PC-3 (cell line): ENCODE data around the gene EYS. TPM values are rescaled to one million over a fixed set of nuclear protein-coding genes. Genes with fewer than 3 reads are reported as not detected.

Source experiments
- ATAC-seq: fragments of 200-7000 bp; cut with Tn5 transposase; 2 replicates; pipeline ENCODE4 v1.9.1; 2020; ENCODE audit warnings: mild to moderate bottlenecking, moderate library complexity
- BruUV-seq: library from RNA; stranded (reverse); fragments of 400-500 nt; replicated peaks from 2 replicates; lab custom pipeline; 2021; lab: Mats Ljungman, UMichigan
- CTCF ChIA-PET: fragments of 300-600 bp; sonication (Branson Sonifier 250); formaldehyde crosslinking; loops from one replicate; lab custom pipeline; 2022; ENCODE audit warnings: antibody characterized with exemption; lab: Charles Lee
- POLR2A ChIA-PET: fragments of 300-600 bp; sonication (Branson Sonifier 250); formaldehyde crosslinking; loops from one replicate; lab custom pipeline; 2022; ENCODE audit warnings: antibody characterized with exemption; ENCODE audit not compliant: unreplicated experiment; lab: Charles Lee
- DNase-seq: peaks from one replicate; pipeline ENCODE4 v3.0.0-alpha.2; 2015
- H2AFZ ChIP-seq: fragments of 300-600 bp; sonication (generic); 2 replicates; pipeline ENCODE4 v1.6.0; 2016; ENCODE audit warnings: antibody characterized with exemption, low read length
- H3F3A ChIP-seq: fragments of 300-600 bp; sonication (generic); one replicate; pipeline ENCODE4 v1.6.0; 2017; ENCODE audit warnings: antibody characterized with exemption, low read length, control low read depth, mild to moderate bottlenecking; ENCODE audit not compliant: unreplicated experiment
- H3K27ac ChIP-seq: fragments of 300-600 bp; sonication (generic); 2 replicates; pipeline ENCODE4 v1.5.1; 2016; ENCODE audit warnings: mild to moderate bottlenecking, low read length
- H3K27me3 ChIP-seq: fragments of 300-600 bp; sonication (generic); 2 replicates; pipeline ENCODE4 v1.6.1; 2016; ENCODE audit warnings: low read length, mixed read lengths
- H3K36me3 ChIP-seq: fragments of 300-600 bp; sonication (generic); 2 replicates; pipeline ENCODE4 v1.6.1; 2016; ENCODE audit warnings: low read depth, mixed run types, low read length, mixed read lengths
- H3K4me1 ChIP-seq: fragments of 300-600 bp; sonication (generic); 2 replicates; pipeline ENCODE4 v1.5.1; 2016; ENCODE audit warnings: low read length; ENCODE audit not compliant: insufficient read depth
- H3K4me2 ChIP-seq: fragments of 300-600 bp; sonication (generic); 2 replicates; pipeline ENCODE4 v1.6.0; 2016; ENCODE audit warnings: low read length
- H3K4me3 ChIP-seq: fragments of 300-600 bp; sonication (generic); 2 replicates; pipeline ENCODE4 v1.5.1; 2016; ENCODE audit warnings: mild to moderate bottlenecking, low read length, mixed read lengths
- H3K79me2 ChIP-seq: fragments of 300-600 bp; sonication (generic); 2 replicates; pipeline ENCODE4 v1.6.1; 2017; ENCODE audit warnings: low read length, mixed read lengths
- H3K9ac ChIP-seq: fragments of 300-600 bp; sonication (generic); 2 replicates; pipeline ENCODE4 v1.6.0; 2016; ENCODE audit warnings: mild to moderate bottlenecking, low read length
- H3K9me2 ChIP-seq: fragments of 300-600 bp; sonication (generic); replicated peaks from 2 replicates; pipeline ENCODE4 v1.6.1; 2016; ENCODE audit warnings: mixed run types, low read length, mixed read lengths
- H3K9me3 ChIP-seq: fragments of 300-600 bp; sonication (generic); 2 replicates; pipeline ENCODE4 v1.6.1; 2016; ENCODE audit warnings: low read length, mixed read lengths
- H4K20me1 ChIP-seq: fragments of 300-600 bp; sonication (generic); 2 replicates; pipeline ENCODE4 v1.6.1; 2016; ENCODE audit warnings: low read length, mixed read lengths
- CTCF ChIP-seq: fragments of 300-600 bp; sonication (generic); conservative IDR thresholded peaks from 2 replicates; pipeline ENCODE4 v1.5.1; 2017; ENCODE audit warnings: antibody characterized with exemption, low read depth, mild to moderate bottlenecking, low read length
- EZH2 ChIP-seq: fragments of 300-600 bp; sonication (generic); IDR thresholded peaks from one replicate; pipeline ENCODE4 v1.6.1; 2017; ENCODE audit warnings: antibody characterized with exemption, mild to moderate bottlenecking, low read length; ENCODE audit not compliant: unreplicated experiment
- EZH2phosphoT487 ChIP-seq: fragments of 300-600 bp; sonication (generic); IDR thresholded peaks from 2 replicates; pipeline ENCODE4 v1.6.1; 2018; ENCODE audit warnings: mild to moderate bottlenecking, antibody characterized with exemption, low read length, borderline replicate concordance
- intact Hi-C: fragments of 100-400 bp; cut with micrococcal nuclease; formaldehyde crosslinking; loops from 2 replicates; pipeline ENCODE4 v1.9.0; 2023
- total RNA-seq: library from RNA; depleted of rRNA; stranded (reverse); fragments of >200 nt; gene quantifications from 2 replicates; pipeline ENCODE4 v1.2.3, GENCODE V29; 2014

EYS gene
- total RNA-seq, 1 experiment from 2014 or later = 0.07 TPM

- H3K4me3 ChIP-seq = no peak overlapping the region
- intact Hi-C loops = no loop called here
- H3K4me1 ChIP-seq = no peaks in the 10 kb centered on the region
- H3K4me2 ChIP-seq = no peak overlapping the region
- no peaks in the 10 kb centered on the region for H3F3A ChIP-seq
- DNase-seq (no peak), ATAC-seq (no peak)
- BruUV-seq = no TSS peak
- H3K9me3 ChIP-seq = no peaks in the 10 kb centered on the region
- H3K27ac ChIP-seq = no peak overlapping the region
- no peak for TF ChIP-seq EZH2phosphoT487
- TF ChIP-seq CTCF = no peak
- no peak for TF ChIP-seq EZH2
- no peaks in the 10 kb centered on the region for H4K20me1 ChIP-seq
- ChIA-PET CTCF (no interaction called here), POLR2A (no interaction called here)
- H3K79me2 ChIP-seq = no peaks in the 10 kb centered on the region
- no peaks in the 10 kb centered on the region for H3K36me3 ChIP-seq
- H3K27me3 ChIP-seq = no peaks in the 10 kb centered on the region
- H2AFZ ChIP-seq = no peak overlapping the region
- no peaks in the 10 kb centered on the region for H3K9me2 ChIP-seq
- no peak overlapping the region for H3K9ac ChIP-seq
Measured at GRCh38 chr6:65448866-65449265, 258.2 kb downstream of the EYS start.

GRCh38 chr6:65436281-65436680, 270.7 kb downstream of the EYS start:
- DNase-seq (no peak), ATAC-seq (no peak)
- no peaks in the 10 kb centered on the region for H4K20me1 ChIP-seq
- TF ChIP-seq EZH2phosphoT487 (no peak), EZH2 (no peak), CTCF (no peak)
- intact Hi-C loops = no loop called here
- no TSS peak for BruUV-seq
- H3K9me2 ChIP-seq = no peaks in the 10 kb centered on the region
- H3K9ac ChIP-seq = no peak overlapping the region
- H3K36me3 ChIP-seq = no peaks in the 10 kb centered on the region
- no peak overlapping the region for H2AFZ ChIP-seq
- no peaks in the 10 kb centered on the region for H3K9me3 ChIP-seq
- H3K4me3 ChIP-seq = no peak overlapping the region
- H3K4me1 ChIP-seq = no peaks in the 10 kb centered on the region
- ChIA-PET POLR2A (no interaction called here), CTCF (no interaction called here)
- no peak overlapping the region for H3K27ac ChIP-seq
- H3F3A ChIP-seq = no peaks in the 10 kb centered on the region
- H3K27me3 ChIP-seq = no peaks in the 10 kb centered on the region
- H3K4me2 ChIP-seq = no peak overlapping the region
- H3K79me2 ChIP-seq = no peaks in the 10 kb centered on the region

- ChIA-PET POLR2A (no interaction called here), CTCF (no interaction called here)
- Histone ChIP-seq H3F3A (no peaks in the 10 kb centered on the region), H4K20me1 (no peaks in the 10 kb centered on the region), H3K79me2 (no peaks in the 10 kb centered on the region), H3K36me3 (no peaks in the 10 kb centered on the region), H2AFZ (no peak overlapping the region), H3K4me3 (no peak overlapping the region), H3K27ac (no peak overlapping the region), H3K9me3 (no peaks in the 10 kb centered on the region), H3K4me2 (no peak overlapping the region), H3K9ac (no peak overlapping the region), H3K4me1 (no peaks in the 10 kb centered on the region), H3K27me3 (no peaks in the 10 kb centered on the region), H3K9me2 (no peaks in the 10 kb centered on the region)
- DNase-seq (no peak), ATAC-seq (no peak)
- no TSS peak for BruUV-seq
- intact Hi-C loops = no loop called here
- no peak for TF ChIP-seq EZH2
- no peak for TF ChIP-seq EZH2phosphoT487
- no peak for TF ChIP-seq CTCF
Measured at GRCh38 chr6:65416621-65417020, 290.4 kb downstream of the EYS start.
